BLaER1 treated with 17β-estradiol and CSF1 and Interleukin-3, amounts not matched to agents 10 nM and 100 nM (cell line): ENCODE results near the gene OBSCN.

Experiments used
- H3K27ac ChIP-seq, 11 experiments: shearing (Covaris generic); formaldehyde crosslinking; 2 replicates each; pipeline ENCODE4 v1.8.1; 2022
- H3K27me3 ChIP-seq, 11 experiments: shearing (Covaris generic); formaldehyde crosslinking; 2 replicates each; pipeline ENCODE4 v1.8.1; 2022
- H3K36me3 ChIP-seq, 11 experiments: shearing (Covaris generic); formaldehyde crosslinking; 2 replicates each; pipeline ENCODE4 v1.8.1; 2022
- H3K4me1 ChIP-seq, 10 experiments: shearing (Covaris generic); formaldehyde crosslinking; 2 replicates each; pipeline ENCODE4 v1.8.1; 2022
- H3K4me2 ChIP-seq, 11 experiments: shearing (Covaris generic); formaldehyde crosslinking; 2 replicates each; pipeline ENCODE4 v1.8.1; 2022
- H3K4me3 ChIP-seq, 10 experiments: shearing (Covaris generic); formaldehyde crosslinking; 2 replicates each; pipeline ENCODE4 v1.8.1; 2022
- H3K9ac ChIP-seq, 11 experiments: shearing (Covaris generic); formaldehyde crosslinking; 2 replicates each; pipeline ENCODE4 v1.8.1; 2022
- H3K9me3 ChIP-seq, 11 experiments: shearing (Covaris generic); formaldehyde crosslinking; replicated peaks in 1 of 11; 2 replicates each; pipeline ENCODE4 v1.8.1; 2022
- H4K20me1 ChIP-seq, 11 experiments: shearing (Covaris generic); formaldehyde crosslinking; 2 replicates each; pipeline ENCODE4 v1.8.1; 2022
- Cebpa-rat ChIP-seq, 11 experiments: shearing (Covaris generic); IDR thresholded peaks; 2 replicates each; pipeline ENCODE4 v1.8.1; 2022

The OBSCN gene

DNA sequence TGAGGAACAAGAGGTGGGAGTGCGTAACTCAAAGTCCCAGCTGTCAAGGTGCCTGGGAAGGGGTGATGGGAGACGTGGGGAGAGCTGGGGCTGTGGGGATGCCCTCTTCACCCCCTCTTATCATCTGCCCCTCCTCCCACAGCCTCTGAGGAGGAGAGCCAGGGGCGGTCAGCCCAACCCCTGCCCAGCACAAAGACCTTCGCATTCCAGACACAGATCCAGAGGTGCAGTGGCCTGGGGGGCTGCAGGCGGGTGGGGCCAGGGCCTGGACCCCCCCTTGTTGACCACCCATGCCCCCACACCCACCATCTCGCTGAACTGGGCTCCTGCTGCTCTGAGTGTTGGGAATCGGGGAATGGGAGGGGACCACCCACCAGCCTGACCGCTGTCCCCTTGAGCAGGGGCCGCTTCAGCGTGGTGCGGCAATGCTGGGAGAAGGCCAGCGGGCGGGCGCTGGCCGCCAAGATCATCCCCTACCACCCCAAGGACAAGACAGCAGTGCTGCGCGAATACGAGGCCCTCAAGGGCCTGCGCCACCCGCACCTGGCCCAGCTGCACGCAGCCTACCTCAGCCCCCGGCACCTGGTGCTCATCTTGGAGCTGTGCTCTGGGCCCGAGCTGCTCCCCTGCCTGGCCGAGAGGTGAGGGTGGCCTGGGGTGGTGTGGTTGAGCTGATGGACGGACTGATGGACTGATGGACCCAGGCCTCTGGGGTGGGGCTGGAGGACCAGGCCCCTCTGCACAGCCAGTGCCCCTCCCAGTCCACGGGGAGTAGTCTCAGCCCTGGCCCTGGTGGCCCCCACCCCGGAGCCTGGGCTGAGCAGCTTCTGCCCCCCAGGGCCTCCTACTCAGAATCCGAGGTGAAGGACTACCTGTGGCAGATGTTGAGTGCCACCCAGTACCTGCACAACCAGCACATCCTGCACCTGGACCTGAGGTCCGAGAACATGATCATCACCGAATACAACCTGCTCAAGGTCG, 169.1 kb downstream of the OBSCN start:
- H4K20me1 ChIP-seq: peaks cover 0 to 36% (median 0%) of the 10 kb centered on the region in 11 experiments; a peak in 3 of 22 replicates
- H3K27ac ChIP-seq: no peak overlapping the region

DNA sequence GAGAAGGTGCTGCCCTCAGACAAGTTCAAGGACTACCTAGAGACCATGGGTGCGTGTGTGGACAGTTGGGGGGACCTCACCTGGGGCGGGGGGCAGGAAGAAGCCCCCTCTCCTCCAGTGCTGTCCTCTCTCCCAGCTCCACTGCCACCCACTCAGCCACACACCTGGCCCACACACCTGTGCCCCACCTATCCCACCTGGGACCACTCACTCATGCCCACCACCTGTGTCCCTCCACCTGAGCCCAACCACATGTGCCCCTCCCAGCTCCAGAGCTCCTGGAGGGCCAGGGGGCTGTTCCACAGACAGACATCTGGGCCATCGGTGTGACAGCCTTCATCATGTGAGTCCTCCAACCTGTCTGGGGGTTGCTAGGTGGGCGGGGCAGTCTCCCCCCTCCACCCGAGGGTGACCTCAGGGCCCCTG, 169.8 kb downstream of the OBSCN start:
- Histone ChIP-seq H4K20me1 (peaks cover 0 to 34% (median 0%) of the 10 kb centered on the region in 11 experiments; a peak in 3 of 22 replicates), H3K27me3 (peaks cover 21 to 37% (median 30%) of the 10 kb centered on the region in 11 experiments), H3K9ac (no peak overlapping the region), H3K27ac (no peak overlapping the region), H3K36me3 (no peaks in the 10 kb centered on the region), H3K4me3 (peak overlapping the region in 8 of 10 experiments; percentile 41 to 61 (median 54); a peak in 10 of 20 replicates), H3K4me1 (peaks cover 0 to 15% (median 8%) of the 10 kb centered on the region in 10 experiments; a peak in 8 of 20 replicates), H3K4me2 (peak overlapping the region; percentile 50 to 88 (median 69); a peak in 20 of 22 replicates), H3K9me3 (no peaks in the 10 kb centered on the region)
- TF ChIP-seq Cebpa-rat (IDR thresholded peaks at IDR 0.05): no peak

More for the DNA sequence above, 169.1 kb downstream of the OBSCN start:
- Histone ChIP-seq H3K4me1 (peaks cover 0 to 15% (median 8%) of the 10 kb centered on the region in 10 experiments; a peak in 8 of 20 replicates), H3K36me3 (no peaks in the 10 kb centered on the region), H3K4me2 (no peak overlapping the region), H3K27me3 (peaks cover 21 to 37% (median 30%) of the 10 kb centered on the region in 11 experiments), H3K9me3 (no peaks in the 10 kb centered on the region), H3K9ac (no peak overlapping the region), H3K4me3 (no peak overlapping the region)
- TF ChIP-seq Cebpa-rat (IDR thresholded peaks at IDR 0.05): no peak

DNA sequence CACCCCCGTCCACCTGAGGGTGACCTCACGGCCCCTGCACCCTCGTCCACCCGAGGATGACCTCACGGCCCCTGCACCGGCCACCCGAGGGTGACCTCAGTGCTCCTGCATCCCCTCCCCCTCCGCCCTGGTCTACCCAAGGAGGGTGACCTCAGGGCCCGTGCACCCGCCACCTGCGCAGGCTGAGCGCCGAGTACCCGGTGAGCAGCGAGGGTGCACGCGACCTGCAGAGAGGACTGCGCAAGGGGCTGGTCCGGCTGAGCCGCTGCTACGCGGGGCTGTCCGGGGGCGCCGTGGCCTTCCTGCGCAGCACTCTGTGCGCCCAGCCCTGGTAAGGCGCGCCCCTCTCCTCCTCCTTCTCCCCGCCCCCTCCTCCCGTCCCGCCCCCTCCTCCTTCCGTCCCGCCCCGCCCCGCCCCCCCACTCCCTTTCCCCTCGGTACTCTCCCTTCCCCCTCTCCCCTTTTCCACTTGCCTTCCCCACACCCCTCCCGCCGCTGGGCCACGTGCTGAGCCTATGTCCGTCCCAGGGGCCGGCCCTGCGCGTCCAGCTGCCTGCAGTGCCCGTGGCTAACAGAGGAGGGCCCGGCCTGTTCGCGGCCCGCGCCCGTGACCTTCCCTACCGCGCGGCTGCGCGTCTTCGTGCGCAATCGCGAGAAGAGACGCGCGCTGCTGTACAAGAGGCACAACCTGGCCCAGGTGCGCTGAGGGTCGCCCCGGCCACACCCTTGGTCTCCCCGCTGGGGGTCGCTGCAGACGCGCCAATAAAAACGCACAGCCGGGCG, 170.4 kb downstream of the OBSCN start:
- Histone ChIP-seq H3K36me3 (no peaks in the 10 kb centered on the region), H3K9me3 (no peaks in the 10 kb centered on the region), H3K4me1 (peaks cover 0 to 15% (median 8%) of the 10 kb centered on the region in 10 experiments; a peak in 8 of 20 replicates), H4K20me1 (peaks cover 0 to 34% (median 0%) of the 10 kb centered on the region in 11 experiments; a peak in 3 of 22 replicates), H3K9ac (peak overlapping the region; percentile 11 to 73 (median 49); a peak in 21 of 22 replicates), H3K4me3 (peak overlapping the region; percentile 51 to 72 (median 60)), H3K27me3 (peaks cover 21 to 37% (median 30%) of the 10 kb centered on the region in 11 experiments), H3K4me2 (peak overlapping the region; percentile 60 to 94 (median 84)), H3K27ac (no peak overlapping the region)
- no peak for TF ChIP-seq Cebpa-rat (IDR thresholded peaks at IDR 0.05)

GRCh38 chr1:228378873-228379460, 171.1 kb downstream of the OBSCN start:
- peaks cover 0 to 32% (median 0%) of the 10 kb centered on the region in 11 experiments; a peak in 3 of 22 replicates for H4K20me1 ChIP-seq
- no peak for TF ChIP-seq Cebpa-rat (IDR thresholded peaks at IDR 0.05)
- H3K4me3 ChIP-seq: peak overlapping the region; percentile 51 to 72 (median 60)
- H3K4me1 ChIP-seq: peaks cover 0 to 15% (median 8%) of the 10 kb centered on the region in 10 experiments; a peak in 8 of 20 replicates
- H3K9ac ChIP-seq: peak overlapping the region; percentile 11 to 73 (median 49); a peak in 21 of 22 replicates
- H3K4me2 ChIP-seq: peak overlapping the region; percentile 60 to 94 (median 84)
- H3K36me3 ChIP-seq: no peaks in the 10 kb centered on the region
- H3K9me3 ChIP-seq: no peaks in the 10 kb centered on the region
- no peak overlapping the region for H3K27ac ChIP-seq
- H3K27me3 ChIP-seq: peaks cover 21 to 37% (median 30%) of the 10 kb centered on the region in 11 experiments

- Histone ChIP-seq H3K9ac (no peak overlapping the region), H4K20me1 (peaks cover 0 to 25% (median 0%) of the 10 kb centered on the region in 11 experiments; a peak in 3 of 22 replicates), H3K4me3 (peak overlapping the region in 1 of 10 experiments; percentile 62; a peak in 2 of 20 replicates)
Observed at GRCh38 chr1:228379666-228380065, 171.8 kb downstream of the OBSCN start.

DNA sequence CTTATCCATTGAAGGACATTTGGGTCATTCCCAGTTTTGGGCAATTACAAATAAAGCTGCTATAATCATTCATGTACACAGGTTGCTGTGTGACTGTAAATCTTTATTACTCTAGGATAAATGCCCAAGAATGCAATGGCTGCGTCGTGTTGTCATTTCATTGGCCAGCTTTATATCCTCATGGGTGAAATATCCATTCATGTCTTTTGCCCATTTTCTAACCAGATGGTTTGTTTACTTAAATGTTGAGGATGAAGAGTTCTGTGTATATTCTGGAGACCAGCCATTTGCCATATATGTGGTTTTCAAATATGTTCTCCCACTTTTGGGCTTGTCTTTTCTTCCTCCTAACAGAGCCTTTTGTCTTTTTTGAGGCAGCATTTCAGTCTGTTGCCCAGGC, 173.5 kb downstream of the OBSCN start:
- H3K9ac ChIP-seq: no peak overlapping the region
- no peaks in the 10 kb centered on the region for H3K36me3 ChIP-seq
- peaks cover 0 to 15% (median 8%) of the 10 kb centered on the region in 10 experiments; a peak in 8 of 20 replicates for H3K4me1 ChIP-seq
- H4K20me1 ChIP-seq: peaks cover 0 to 13% (median 0%) of the 10 kb centered on the region in 11 experiments; a peak in 2 of 22 replicates
- H3K9me3 ChIP-seq: no peaks in the 10 kb centered on the region
- H3K27ac ChIP-seq: no peak overlapping the region
- no peak for TF ChIP-seq Cebpa-rat (IDR thresholded peaks at IDR 0.05)
- H3K4me3 ChIP-seq: no peak overlapping the region
- H3K4me2 ChIP-seq: no peak overlapping the region
- peaks cover 21 to 37% (median 30%) of the 10 kb centered on the region in 11 experiments for H3K27me3 ChIP-seq

More at GRCh38 chr1:228379666-228380065, 171.8 kb downstream of the OBSCN start:
- Histone ChIP-seq H3K4me2 (peak overlapping the region in 6 of 11 experiments; percentile 60 to 88 (median 83); a peak in 7 of 22 replicates), H3K27me3 (peaks cover 21 to 37% (median 30%) of the 10 kb centered on the region in 11 experiments), H3K4me1 (peaks cover 0 to 15% (median 8%) of the 10 kb centered on the region in 10 experiments; a peak in 8 of 20 replicates), H3K36me3 (no peaks in the 10 kb centered on the region), H3K27ac (no peak overlapping the region), H3K9me3 (no peaks in the 10 kb centered on the region)
- no peak for TF ChIP-seq Cebpa-rat (IDR thresholded peaks at IDR 0.05)

DNA sequence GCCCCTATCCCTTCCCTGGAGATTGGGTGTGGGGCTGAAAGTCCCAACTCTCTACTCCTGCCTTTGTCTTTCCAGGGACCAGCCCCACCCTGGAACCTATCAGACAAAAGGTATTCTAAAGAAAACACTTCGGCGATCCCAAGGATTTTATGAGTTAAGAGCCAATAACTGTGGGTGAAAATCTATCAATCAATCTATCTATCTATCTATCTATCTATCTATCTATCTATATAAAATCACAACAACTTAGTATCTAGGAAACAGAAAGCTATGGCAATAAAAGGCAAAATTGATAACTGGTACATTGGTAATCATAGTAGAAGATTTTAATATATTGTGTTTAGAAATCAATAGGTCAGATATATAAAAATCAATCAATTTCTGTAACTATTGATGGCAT, 175.9 kb downstream of the OBSCN start:
- Histone ChIP-seq H3K4me1 (peaks cover 0 to 7% (median 6%) of the 10 kb centered on the region in 10 experiments; a peak in 7 of 20 replicates), H3K36me3 (no peaks in the 10 kb centered on the region), H3K27ac (no peak overlapping the region), H3K4me3 (no peak overlapping the region), H3K9me3 (no peaks in the 10 kb centered on the region), H4K20me1 (0 out of 22 replicates have a peak, but pooled peaks cover 0 to 4% (median 0%) of the 10 kb centered on the region in 11 experiments), H3K27me3 (peaks cover 12 to 24% (median 15%) of the 10 kb centered on the region in 11 experiments), H3K4me2 (no peak overlapping the region), H3K9ac (no peak overlapping the region)
- TF ChIP-seq Cebpa-rat (IDR thresholded peaks at IDR 0.05): no peak

GRCh38 chr1:228385232-228385631, 177.4 kb downstream of the OBSCN start:
- H3K4me1 ChIP-seq: no peaks in the 10 kb centered on the region
- H3K9me3 ChIP-seq: no peaks in the 10 kb centered on the region
- no peak overlapping the region for H3K4me2 ChIP-seq
- no peak overlapping the region for H3K4me3 ChIP-seq
- H4K20me1 ChIP-seq: no peaks in the 10 kb centered on the region
- H3K36me3 ChIP-seq: no peaks in the 10 kb centered on the region
- no peak overlapping the region for H3K9ac ChIP-seq
- peaks cover 0 to 10% (median under 1%) of the 10 kb centered on the region in 11 experiments; a peak in 7 of 22 replicates for H3K27me3 ChIP-seq
- no peak for TF ChIP-seq Cebpa-rat (IDR thresholded peaks at IDR 0.05)
- H3K27ac ChIP-seq: no peak overlapping the region
